ENCODE results near the gene STYXL2.

Gene STYXL2

DNA sequence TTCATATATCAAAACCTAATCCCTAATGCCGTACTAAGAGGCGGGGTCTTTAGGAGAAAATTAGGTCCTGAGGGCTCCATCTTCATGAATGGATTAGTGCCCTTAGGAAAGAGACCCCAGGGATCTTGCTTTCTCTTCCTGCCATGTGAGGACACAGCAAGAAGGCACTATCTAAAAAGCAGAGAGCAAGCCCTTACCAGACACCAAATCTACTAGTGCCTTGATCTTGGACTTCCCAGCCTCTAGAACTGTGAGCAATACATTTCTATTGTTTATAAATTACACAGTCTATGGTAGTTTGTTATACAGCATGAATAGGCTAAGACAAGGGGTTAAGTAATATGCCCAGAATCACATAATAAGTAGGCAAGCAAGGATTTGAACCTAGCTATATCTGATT lies 42.9 kb downstream of the STYXL2 start:
- H3K27ac ChIP-seq (replicated peaks; ENCODE audit: low read length): peak overlapping the region; percentile 62
- H3K9me3 ChIP-seq (replicated peaks in 1 of 2; ENCODE audit: control insufficient read depth in 2 of 2, insufficient read depth in 1 of 2, low read depth in 1 of 2, low read length in 2 of 2): peaks cover 0 to under 1% of the 10 kb centered on the region in 2 donors
- H4K91ac ChIP-seq (ENCODE audit: low read depth, low read length, poor library complexity): no peak overlapping the region
- H3K79me1 ChIP-seq (ENCODE audit: low read depth, low read length): no peaks in the 10 kb centered on the region
- H4K8ac ChIP-seq (ENCODE audit: low read depth, low read length): no peak overlapping the region
- H3K9ac ChIP-seq (ENCODE audit: low read depth, low read length, poor library complexity): no peak overlapping the region
- H3K4me2 ChIP-seq (ENCODE audit: insufficient read depth, low read length, poor library complexity, severe bottlenecking): no peak overlapping the region
- H2BK120ac ChIP-seq (ENCODE audit: low read depth, low read length): no peak overlapping the region
- H2BK12ac ChIP-seq (ENCODE audit: low read length): no peak overlapping the region
- H3K23ac ChIP-seq (ENCODE audit: low read depth, low read length, poor library complexity): no peak overlapping the region
- H3K4ac ChIP-seq (ENCODE audit: low read length): no peak overlapping the region
- no peaks in the 10 kb centered on the region for H3K27me3 ChIP-seq (ENCODE audit: control insufficient read depth in 3 of 3, insufficient read depth in 3 of 3, low read depth in 1 of 3, low read length in 3 of 3)
- no CpG with 5 or more reads among the region's 2 CpGs for WGBS, 2 donors (ENCODE audit: extremely low coverage in 2 of 2, insufficient read length in 2 of 2, insufficient replicate concordance in 1 of 2)
- no peak overlapping the region for H2BK15ac ChIP-seq (ENCODE audit: low read length)
- no peak overlapping the region for H3K14ac ChIP-seq (ENCODE audit: low read length)
- no peak overlapping the region for H2BK5ac ChIP-seq (ENCODE audit: low read length)
- no peak overlapping the region for H2AK5ac ChIP-seq (ENCODE audit: low read depth, low read length)
- peak overlapping the region in 1 of 2 donors; percentile 13 for H3K4me3 ChIP-seq (ENCODE audit: low read length in 2 of 2)
- H3K4me1 ChIP-seq (ENCODE audit: control insufficient read depth in 2 of 2, insufficient read depth in 1 of 2, low read depth in 1 of 2, low read length in 2 of 2): peaks cover 24 to 30% of the 10 kb centered on the region in 2 donors
- DNase-seq (ENCODE audit: low spot score): no peak
- peak overlapping the region; percentile 65 for H2AFZ ChIP-seq (ENCODE audit: low read length)
- H3K36me3 ChIP-seq (replicated peaks in 1 of 2; ENCODE audit: control insufficient read depth in 2 of 2, insufficient read depth in 2 of 2, low read length in 2 of 2): no peaks in the 10 kb centered on the region
- no peak overlapping the region for H3K18ac ChIP-seq (ENCODE audit: low read length)

DNA sequence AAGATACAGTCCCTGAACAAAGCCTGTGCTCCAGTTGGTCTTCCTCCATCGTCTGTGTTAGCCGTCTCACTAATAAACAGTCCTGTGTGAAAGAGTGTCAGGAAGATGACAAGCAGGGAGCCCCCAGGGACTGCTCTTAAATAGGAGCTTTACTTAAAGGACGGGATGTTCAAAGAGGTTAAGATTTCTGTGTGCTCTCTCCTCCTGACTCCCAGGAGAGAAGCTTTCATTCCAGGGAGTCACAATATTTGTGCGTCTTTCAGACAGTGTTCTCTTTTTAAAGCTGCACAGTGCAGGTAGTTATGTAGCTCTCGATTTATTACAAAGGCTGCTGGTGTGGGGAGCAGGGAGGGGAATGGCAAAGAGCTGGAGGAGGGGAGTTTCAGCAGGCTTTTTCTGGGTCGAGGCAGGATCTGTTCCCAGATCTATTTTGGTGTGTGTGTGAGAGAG lies 43.5 kb downstream of the STYXL2 start:
- Histone ChIP-seq H4K91ac (ENCODE audit: low read depth, low read length, poor library complexity) (no peak overlapping the region), H2BK12ac (ENCODE audit: low read length) (no peak overlapping the region), H3K4me3 (ENCODE audit: low read length in 2 of 2) (peak overlapping the region in 1 of 2 donors; percentile 13), H3K27ac (replicated peaks; ENCODE audit: low read length) (peak overlapping the region; percentile 45), H3K23ac (ENCODE audit: low read depth, low read length, poor library complexity) (no peak overlapping the region), H3K4ac (ENCODE audit: low read length) (no peak overlapping the region), H2AFZ (ENCODE audit: low read length) (peak overlapping the region; percentile 65), H3K36me3 (replicated peaks in 1 of 2; ENCODE audit: control insufficient read depth in 2 of 2, insufficient read depth in 2 of 2, low read length in 2 of 2) (no peaks in the 10 kb centered on the region), H3K79me1 (ENCODE audit: low read depth, low read length) (no peaks in the 10 kb centered on the region), H3K4me2 (ENCODE audit: insufficient read depth, low read length, poor library complexity, severe bottlenecking) (no peak overlapping the region), H2BK5ac (ENCODE audit: low read length) (no peak overlapping the region), H2BK120ac (ENCODE audit: low read depth, low read length) (no peak overlapping the region), H3K9ac (ENCODE audit: low read depth, low read length, poor library complexity) (no peak overlapping the region), H3K14ac (ENCODE audit: low read length) (no peak overlapping the region), H2BK15ac (ENCODE audit: low read length) (no peak overlapping the region), H3K9me3 (replicated peaks in 1 of 2; ENCODE audit: control insufficient read depth in 2 of 2, insufficient read depth in 1 of 2, low read depth in 1 of 2, low read length in 2 of 2) (peaks cover 0 to 2% of the 10 kb centered on the region in 2 donors), H3K18ac (ENCODE audit: low read length) (no peak overlapping the region), H4K8ac (ENCODE audit: low read depth, low read length) (no peak overlapping the region), H2AK5ac (ENCODE audit: low read depth, low read length) (no peak overlapping the region), H3K27me3 (ENCODE audit: control insufficient read depth in 3 of 3, insufficient read depth in 3 of 3, low read depth in 1 of 3, low read length in 3 of 3) (no peaks in the 10 kb centered on the region), H3K4me1 (ENCODE audit: control insufficient read depth in 2 of 2, insufficient read depth in 1 of 2, low read depth in 1 of 2, low read length in 2 of 2) (peaks cover 23 to 30% of the 10 kb centered on the region in 2 donors)
- WGBS, 2 donors (ENCODE audit: extremely low coverage in 2 of 2, insufficient read length in 2 of 2, insufficient replicate concordance in 1 of 2): no CpG with 5 or more reads among the region's 6 CpGs
- no peak for DNase-seq (ENCODE audit: low spot score)

- Histone ChIP-seq H3K14ac (ENCODE audit: low read length) (no peak overlapping the region), H4K8ac (ENCODE audit: low read depth, low read length) (no peak overlapping the region), H3K23ac (ENCODE audit: low read depth, low read length, poor library complexity) (no peak overlapping the region), H3K9me3 (replicated peaks in 1 of 2; ENCODE audit: control insufficient read depth in 2 of 2, insufficient read depth in 1 of 2, low read depth in 1 of 2, low read length in 2 of 2) (peaks cover 0 to 2% of the 10 kb centered on the region in 2 donors), H3K79me1 (ENCODE audit: low read depth, low read length) (no peaks in the 10 kb centered on the region), H3K4me2 (ENCODE audit: insufficient read depth, low read length, poor library complexity, severe bottlenecking) (no peak overlapping the region), H4K91ac (ENCODE audit: low read depth, low read length, poor library complexity) (no peak overlapping the region), H2BK12ac (ENCODE audit: low read length) (no peak overlapping the region), H2BK120ac (ENCODE audit: low read depth, low read length) (no peak overlapping the region), H3K4me3 (ENCODE audit: low read length in 2 of 2) (peak overlapping the region in 1 of 2 donors; percentile 13), H3K4me1 (ENCODE audit: control insufficient read depth in 2 of 2, insufficient read depth in 1 of 2, low read depth in 1 of 2, low read length in 2 of 2) (peaks cover 20 to 30% of the 10 kb centered on the region in 2 donors), H2AFZ (ENCODE audit: low read length) (peak overlapping the region; percentile 65), H3K18ac (ENCODE audit: low read length) (no peak overlapping the region), H3K36me3 (replicated peaks in 1 of 2; ENCODE audit: control insufficient read depth in 2 of 2, insufficient read depth in 2 of 2, low read length in 2 of 2) (no peaks in the 10 kb centered on the region), H3K27ac (replicated peaks; ENCODE audit: low read length) (peak overlapping the region; percentile 65), H2BK15ac (ENCODE audit: low read length) (no peak overlapping the region), H2AK5ac (ENCODE audit: low read depth, low read length) (no peak overlapping the region), H2BK5ac (ENCODE audit: low read length) (no peak overlapping the region), H3K9ac (ENCODE audit: low read depth, low read length, poor library complexity) (no peak overlapping the region), H3K27me3 (ENCODE audit: control insufficient read depth in 3 of 3, insufficient read depth in 3 of 3, low read depth in 1 of 3, low read length in 3 of 3) (no peaks in the 10 kb centered on the region), H3K4ac (ENCODE audit: low read length) (no peak overlapping the region)
- DNase-seq (ENCODE audit: low spot score): no peak
- no CpG with 5 or more reads among the region's 3 CpGs for WGBS, 2 donors (ENCODE audit: extremely low coverage in 2 of 2, insufficient read length in 2 of 2, insufficient replicate concordance in 1 of 2)
Measured at GRCh38 chr1:167137793-167138510, 44.1 kb downstream of the STYXL2 start.

DNA sequence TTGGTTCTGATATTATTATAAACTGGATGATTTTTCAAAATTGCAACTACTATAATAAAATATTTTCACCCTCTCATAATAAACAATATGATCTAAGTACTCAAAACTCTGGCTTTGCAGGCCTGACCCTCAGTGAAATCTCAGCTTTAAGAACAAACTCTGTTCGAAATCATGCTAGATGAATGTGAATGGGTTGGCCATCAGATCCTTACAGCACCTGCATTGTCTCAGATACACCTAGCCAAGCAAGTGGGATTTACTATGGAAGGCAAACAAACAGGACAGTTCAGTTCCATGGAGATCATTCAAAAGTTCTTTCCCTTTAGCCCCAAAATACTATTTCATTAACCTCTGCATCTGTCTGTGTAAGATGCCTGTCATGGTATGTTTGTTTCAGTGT lies 44.8 kb downstream of the STYXL2 start:
- Histone ChIP-seq H3K4me1 (ENCODE audit: control insufficient read depth in 2 of 2, insufficient read depth in 1 of 2, low read depth in 1 of 2, low read length in 2 of 2) (peaks cover 20 to 30% of the 10 kb centered on the region in 2 donors), H2BK5ac (ENCODE audit: low read length) (no peak overlapping the region), H3K23ac (ENCODE audit: low read depth, low read length, poor library complexity) (no peak overlapping the region), H3K27me3 (ENCODE audit: control insufficient read depth in 3 of 3, insufficient read depth in 3 of 3, low read depth in 1 of 3, low read length in 3 of 3) (no peaks in the 10 kb centered on the region), H2BK12ac (ENCODE audit: low read length) (no peak overlapping the region), H3K27ac (replicated peaks; ENCODE audit: low read length) (no peak overlapping the region), H4K91ac (ENCODE audit: low read depth, low read length, poor library complexity) (no peak overlapping the region), H3K4ac (ENCODE audit: low read length) (no peak overlapping the region), H2BK120ac (ENCODE audit: low read depth, low read length) (no peak overlapping the region), H3K36me3 (replicated peaks in 1 of 2; ENCODE audit: control insufficient read depth in 2 of 2, insufficient read depth in 2 of 2, low read length in 2 of 2) (no peaks in the 10 kb centered on the region), H2AFZ (ENCODE audit: low read length) (no peak overlapping the region), H4K8ac (ENCODE audit: low read depth, low read length) (no peak overlapping the region), H3K4me2 (ENCODE audit: insufficient read depth, low read length, poor library complexity, severe bottlenecking) (no peak overlapping the region), H3K14ac (ENCODE audit: low read length) (no peak overlapping the region), H3K9ac (ENCODE audit: low read depth, low read length, poor library complexity) (no peak overlapping the region), H2AK5ac (ENCODE audit: low read depth, low read length) (no peak overlapping the region), H3K9me3 (replicated peaks in 1 of 2; ENCODE audit: control insufficient read depth in 2 of 2, insufficient read depth in 1 of 2, low read depth in 1 of 2, low read length in 2 of 2) (peaks cover 0 to 3% of the 10 kb centered on the region in 2 donors), H2BK15ac (ENCODE audit: low read length) (no peak overlapping the region), H3K4me3 (ENCODE audit: low read length in 2 of 2) (no peak overlapping the region), H3K79me1 (ENCODE audit: low read depth, low read length) (no peaks in the 10 kb centered on the region), H3K18ac (ENCODE audit: low read length) (no peak overlapping the region)
- DNase-seq (ENCODE audit: low spot score): no peak
- WGBS, 2 donors (ENCODE audit: extremely low coverage in 2 of 2, insufficient read length in 2 of 2, insufficient replicate concordance in 1 of 2): no CpG with 5 or more reads among the region's 1 CpG

All from neuronal stem cell (in vitro differentiated cells).